ENCODE data around the gene INTS3.

DNA sequence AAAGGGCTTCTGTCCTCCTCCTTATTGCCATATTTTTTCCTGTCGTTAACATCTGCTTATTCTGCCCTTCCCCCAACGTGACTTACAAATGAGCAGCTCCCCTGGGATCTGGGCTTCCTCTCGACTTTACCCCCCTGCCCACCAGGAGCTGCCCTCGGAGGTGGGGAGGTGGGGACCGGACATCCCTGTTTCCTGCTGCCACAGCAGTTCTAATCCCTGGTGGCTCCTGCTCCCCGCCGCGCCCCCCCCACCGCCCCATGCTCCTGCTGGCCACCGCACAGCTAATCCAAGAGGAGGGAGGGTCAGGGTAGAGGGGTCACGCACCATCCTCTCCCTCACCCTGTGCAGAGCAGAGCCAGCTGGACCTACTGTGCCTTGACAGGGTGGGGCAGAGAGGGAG, 42.9 kb downstream of the INTS3 start:
- TF ChIP-seq, protein P1, sequence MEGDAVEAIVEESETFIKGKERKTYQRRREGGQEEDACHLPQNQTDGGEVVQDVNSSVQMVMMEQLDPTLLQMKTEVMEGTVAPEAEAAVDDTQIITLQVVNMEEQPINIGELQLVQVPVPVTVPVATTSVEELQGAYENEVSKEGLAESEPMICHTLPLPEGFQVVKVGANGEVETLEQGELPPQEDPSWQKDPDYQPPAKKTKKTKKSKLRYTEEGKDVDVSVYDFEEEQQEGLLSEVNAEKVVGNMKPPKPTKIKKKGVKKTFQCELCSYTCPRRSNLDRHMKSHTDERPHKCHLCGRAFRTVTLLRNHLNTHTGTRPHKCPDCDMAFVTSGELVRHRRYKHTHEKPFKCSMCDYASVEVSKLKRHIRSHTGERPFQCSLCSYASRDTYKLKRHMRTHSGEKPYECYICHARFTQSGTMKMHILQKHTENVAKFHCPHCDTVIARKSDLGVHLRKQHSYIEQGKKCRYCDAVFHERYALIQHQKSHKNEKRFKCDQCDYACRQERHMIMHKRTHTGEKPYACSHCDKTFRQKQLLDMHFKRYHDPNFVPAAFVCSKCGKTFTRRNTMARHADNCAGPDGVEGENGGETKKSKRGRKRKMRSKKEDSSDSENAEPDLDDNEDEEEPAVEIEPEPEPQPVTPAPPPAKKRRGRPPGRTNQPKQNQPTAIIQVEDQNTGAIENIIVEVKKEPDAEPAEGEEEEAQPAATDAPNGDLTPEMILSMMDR (IDR thresholded peaks at IDR 0.05; ENCODE audit: insufficient read depth, low read depth, low read length), result no peak
- no peak for TF ChIP-seq EZH2 (IDR thresholded peaks at IDR 0.05; ENCODE audit: insufficient read depth, low read length)
